ENCODE data around the gene ME3. TPM values are rescaled to one million over a fixed set of nuclear protein-coding genes. Genes with fewer than 3 reads are reported as not detected.
"Not testable (repeated sequence)": the region's sequence is repeated elsewhere in the genome, so short reads cannot be mapped to it uniquely, and the experiment has no call there.

The ME3 gene
- total RNA-seq, 1 donor from 2014 or later: 1.3 TPM

DNA sequence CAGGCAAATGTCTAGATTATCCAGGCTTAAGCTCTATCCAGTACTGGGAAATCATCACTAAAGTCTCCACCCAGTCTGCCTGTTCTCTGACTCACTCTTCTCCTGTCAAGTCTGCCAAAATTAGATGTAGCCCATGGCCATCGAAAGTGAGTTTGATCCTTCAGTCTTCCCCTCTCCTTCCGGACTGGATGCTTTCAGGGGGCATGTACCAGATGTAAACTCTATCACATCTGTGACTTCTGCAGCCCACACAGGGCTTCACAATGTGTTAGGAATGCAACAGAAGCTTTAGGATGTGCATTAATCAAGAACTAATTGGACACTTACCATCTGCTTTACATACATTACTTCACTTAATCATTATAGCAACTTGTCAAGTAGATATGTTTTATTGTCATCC is 12.3 kb downstream of the ME3 start:
- peaks cover 2% of the 10 kb centered on the region for H3K9me3 Mint-ChIP-seq
- no peaks in the 10 kb centered on the region for H3K36me3 Mint-ChIP-seq (ENCODE audit: low read depth)
- no peak for DNase-seq
- no peak overlapping the region for H3K27ac Mint-ChIP-seq
- peaks cover 2% of the 10 kb centered on the region for H3K27me3 Mint-ChIP-seq
- ChIA-PET POLR2A (no interaction called here), CTCF (no interaction called here)
- no peak for TF ChIP-seq CTCF (IDR thresholded peaks at IDR 0.05)
- no peak for ATAC-seq (ENCODE audit: low read depth)
- H3K4me3 Mint-ChIP-seq: no peak overlapping the region
- intact Hi-C loops (cut with micrococcal nuclease): no loop called here
- no peaks in the 10 kb centered on the region for H3K4me1 Mint-ChIP-seq

GRCh38 chr11:86658534-86658933 is 13.9 kb downstream of the ME3 start:
- H3K4me1 Mint-ChIP-seq: no peaks in the 10 kb centered on the region
- DNase-seq: no peak
- H3K27me3 Mint-ChIP-seq: no peaks in the 10 kb centered on the region
- peaks cover 2% of the 10 kb centered on the region for H3K9me3 Mint-ChIP-seq
- H3K36me3 Mint-ChIP-seq (ENCODE audit: low read depth): no peaks in the 10 kb centered on the region
- TF ChIP-seq CTCF (IDR thresholded peaks at IDR 0.05): no peak
- H3K4me3 Mint-ChIP-seq: no peak overlapping the region
- ChIA-PET POLR2A (no interaction called here), CTCF (no interaction called here)
- no peak for ATAC-seq (ENCODE audit: low read depth)
- H3K27ac Mint-ChIP-seq: no peak overlapping the region
- intact Hi-C loops (cut with micrococcal nuclease): no loop called here

- intact Hi-C loops (cut with micrococcal nuclease); H3K9me3 Mint-ChIP-seq; DNase-seq; H3K27ac Mint-ChIP-seq; ATAC-seq (ENCODE audit: low read depth); H3K36me3 Mint-ChIP-seq (ENCODE audit: low read depth); H3K4me3 Mint-ChIP-seq; H3K4me1 Mint-ChIP-seq; H3K27me3 Mint-ChIP-seq; CTCF ChIA-PET: not testable (repeated sequence)
- POLR2A ChIA-PET: interaction anchor here (1.1 kb wide), 1 partner anchor 37 kb away, joined by 3 read pairs; no protein-coding TSS in a partner anchor
Observed at GRCh38 chr11:86645212-86645611, 27.2 kb downstream of the ME3 start.

DNA sequence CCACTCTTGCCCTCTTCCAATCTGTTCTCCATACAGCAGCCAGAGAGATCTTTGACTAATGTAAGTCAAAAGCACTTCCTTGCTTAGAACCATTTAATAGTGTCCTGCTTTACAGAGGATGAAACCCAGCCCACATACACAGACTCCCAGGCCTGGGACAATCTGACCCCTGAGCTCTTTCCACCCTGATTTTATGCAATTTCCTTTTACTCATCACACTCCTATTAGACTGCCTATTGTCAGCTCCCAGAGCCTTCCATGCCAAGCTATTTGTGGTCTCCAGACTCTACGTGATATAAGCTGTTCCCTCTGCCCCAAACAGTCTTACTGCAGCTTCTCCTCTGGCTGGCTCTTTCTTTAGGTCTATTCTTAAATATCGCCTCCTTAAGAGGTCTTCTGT is 28.1 kb downstream of the ME3 start:
- peaks cover 6% of the 10 kb centered on the region for H3K9me3 Mint-ChIP-seq
- H3K4me3 Mint-ChIP-seq: no peak overlapping the region
- DNase-seq (no peak), ATAC-seq (ENCODE audit: low read depth) (no peak)
- no peaks in the 10 kb centered on the region for H3K36me3 Mint-ChIP-seq (ENCODE audit: low read depth)
- POLR2A ChIA-PET: interaction anchor here (1.1 kb wide), 1 partner anchor 36 kb away, joined by 3 read pairs; no protein-coding TSS in a partner anchor
- intact Hi-C loops (cut with micrococcal nuclease): no loop called here
- TF ChIP-seq CTCF (IDR thresholded peaks at IDR 0.05): no peak
- H3K4me1 Mint-ChIP-seq: no peaks in the 10 kb centered on the region
- H3K27me3 Mint-ChIP-seq: peaks cover 10% of the 10 kb centered on the region
- CTCF ChIA-PET: no interaction called here
- H3K27ac Mint-ChIP-seq: no peak overlapping the region

DNA sequence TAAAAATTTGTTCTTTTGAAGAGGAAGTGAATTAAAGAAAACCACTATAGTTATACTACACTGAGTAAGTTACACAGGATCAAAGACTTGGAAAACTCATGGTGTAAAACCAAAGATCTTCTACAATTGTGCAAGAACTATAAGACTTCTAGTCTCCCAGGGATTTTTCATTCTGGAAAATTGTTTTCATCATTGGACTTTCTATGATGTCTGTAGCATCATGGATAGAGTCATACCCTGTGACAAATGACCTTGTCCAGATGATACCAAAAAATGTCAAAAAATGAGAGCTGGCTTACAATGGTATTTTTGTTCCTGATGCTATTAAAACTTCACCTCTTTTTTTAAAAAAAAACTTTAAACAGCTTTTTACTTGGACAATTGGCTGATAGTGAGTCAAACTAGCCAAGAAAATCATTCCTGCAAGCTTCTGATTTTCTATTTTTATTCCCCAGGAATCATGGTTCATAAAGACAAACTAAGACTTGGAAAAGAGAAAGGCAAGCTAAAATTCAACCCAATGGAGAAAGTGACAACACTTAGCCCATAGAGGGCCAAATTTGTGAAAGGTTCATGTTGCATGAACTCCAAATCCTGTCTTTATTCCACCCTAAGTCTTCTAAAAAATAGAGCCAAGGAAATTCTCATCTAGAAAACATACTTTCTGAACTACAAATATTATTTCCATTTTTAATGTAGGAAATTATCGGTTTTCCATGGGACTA is 30.7 kb downstream of the ME3 start:
- Mint-ChIP-seq H3K36me3 (ENCODE audit: low read depth) (no peaks in the 10 kb centered on the region), H3K4me1 (no peaks in the 10 kb centered on the region), H3K4me3 (no peak overlapping the region), H3K27ac (no peak overlapping the region), H3K9me3 (no peaks in the 10 kb centered on the region), H3K27me3 (peaks cover 7% of the 10 kb centered on the region)
- DNase-seq (no peak), ATAC-seq (ENCODE audit: low read depth) (no peak)
- no peak for TF ChIP-seq CTCF (IDR thresholded peaks at IDR 0.05)
- ChIA-PET CTCF (no interaction called here), POLR2A (no interaction called here)
- intact Hi-C loops (cut with micrococcal nuclease): no loop called here

GRCh38 chr11:86639137-86639536 is 33.3 kb downstream of the ME3 start:
- ChIA-PET POLR2A (no interaction called here), CTCF (no interaction called here)
- intact Hi-C loops (cut with micrococcal nuclease): no loop called here
- ATAC-seq (ENCODE audit: low read depth) (no peak), DNase-seq (no peak)
- Mint-ChIP-seq H3K27me3 (peaks cover 5% of the 10 kb centered on the region), H3K9me3 (no peaks in the 10 kb centered on the region), H3K4me1 (no peaks in the 10 kb centered on the region), H3K36me3 (ENCODE audit: low read depth) (no peaks in the 10 kb centered on the region), H3K27ac (no peak overlapping the region), H3K4me3 (no peak overlapping the region)
- no peak for TF ChIP-seq CTCF (IDR thresholded peaks at IDR 0.05)

Data from activated B cell treated with CpG ODN at 0.5 μM for 24 hours (primary cell).